GM18858 (cell line): ENCODE data around the gene PAX6.
"Not testable (repeated sequence)": the region's sequence is repeated elsewhere in the genome, so short reads cannot be mapped to it uniquely, and the experiment has no call there.

Experiments used
- ATAC-seq: cut with Tn5 transposase; IDR thresholded peaks from one replicate; pipeline ENCODE4 v1.9.1; 2021; ENCODE audit not compliant: unreplicated experiment

The PAX6 gene

GRCh38 chr11:31770011-31770700 lies 41.0 kb downstream of the PAX6 start:
- ATAC-seq: no peak

DNA sequence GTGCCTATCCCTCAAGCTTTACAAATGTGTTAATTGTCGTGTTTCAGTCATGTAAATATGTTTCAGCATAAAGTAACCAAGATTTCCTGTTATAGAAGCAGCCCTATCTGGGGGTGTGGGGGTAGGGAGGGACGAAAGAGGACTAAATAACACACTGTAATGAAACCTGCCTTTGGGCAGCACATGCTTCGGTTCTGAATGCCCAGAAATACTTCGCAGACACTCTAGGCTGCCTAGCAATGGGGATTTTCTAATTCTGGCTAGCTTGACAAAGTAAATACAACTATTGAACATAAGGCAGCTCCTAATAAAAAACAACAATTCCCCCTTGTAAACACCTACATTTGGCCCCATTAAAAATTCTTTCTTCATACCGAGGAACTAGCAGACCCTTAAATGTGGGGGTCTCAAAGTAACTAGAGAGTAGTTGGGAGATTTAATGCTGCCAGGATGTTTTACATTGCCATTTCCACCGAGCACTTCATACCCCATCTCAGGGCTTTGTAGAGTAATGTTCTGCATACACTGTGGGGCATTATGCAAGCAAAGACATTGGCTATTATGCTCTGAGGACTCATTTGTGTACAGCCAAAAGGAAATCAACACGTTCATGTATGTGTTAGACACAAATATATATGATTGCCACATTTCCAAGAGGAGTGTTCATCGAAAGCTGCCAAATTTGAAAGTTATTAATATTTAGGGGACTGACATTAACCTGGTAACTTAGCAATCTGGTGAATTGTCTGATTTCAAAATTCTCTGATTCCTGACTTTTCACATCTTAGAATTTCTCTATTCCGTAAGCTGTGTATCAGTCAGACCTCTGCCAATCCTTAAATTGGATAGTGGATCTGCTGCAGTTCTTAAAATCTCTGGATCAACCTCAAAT lies 42.1 kb downstream of the PAX6 start:
- no peak for ATAC-seq

GRCh38 chr11:31767685-31768084 lies 43.4 kb downstream of the PAX6 start:
- ATAC-seq: no peak

DNA sequence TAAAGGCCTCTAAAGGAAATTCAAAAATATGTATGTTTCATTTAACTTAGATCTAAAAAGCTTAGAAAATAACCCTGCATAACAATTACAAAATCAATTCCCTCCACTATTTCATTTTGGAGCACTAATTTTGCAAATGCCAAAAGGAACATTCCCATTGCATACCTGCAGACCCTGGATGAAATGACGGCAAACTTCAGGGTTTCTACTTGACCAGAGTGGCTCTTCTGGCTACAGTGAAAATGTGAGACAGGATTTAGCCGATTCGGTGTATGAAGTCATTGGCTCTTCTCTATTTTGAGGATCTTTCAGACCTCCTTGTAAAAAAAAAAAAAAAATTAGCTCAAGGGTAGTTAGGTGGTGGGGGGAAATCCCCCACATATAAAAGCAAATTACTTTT lies 44.1 kb downstream of the PAX6 start:
- ATAC-seq: no peak

GRCh38 chr11:31764766-31765165 lies 46.4 kb downstream of the PAX6 start:
- no peak for ATAC-seq

DNA sequence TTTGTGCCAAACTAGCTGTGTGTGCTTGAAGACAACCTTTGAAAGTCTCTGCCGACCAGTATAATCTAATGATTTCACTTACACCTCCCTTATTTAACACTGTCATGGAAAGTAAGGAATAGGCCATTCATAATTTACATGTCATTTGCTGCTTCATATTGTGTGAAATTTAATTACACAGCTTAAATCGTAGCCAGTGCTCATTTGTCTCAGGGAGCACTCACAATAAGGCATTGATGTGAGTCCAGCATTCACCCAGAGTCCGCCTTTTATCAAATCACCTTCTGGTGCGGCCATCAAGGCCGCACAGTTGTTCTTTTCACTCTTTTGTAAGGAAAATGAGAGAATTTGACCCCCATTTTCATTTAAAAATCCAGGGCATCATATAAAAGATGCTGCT lies 46.9 kb downstream of the PAX6 start:
- ATAC-seq: no peak

DNA sequence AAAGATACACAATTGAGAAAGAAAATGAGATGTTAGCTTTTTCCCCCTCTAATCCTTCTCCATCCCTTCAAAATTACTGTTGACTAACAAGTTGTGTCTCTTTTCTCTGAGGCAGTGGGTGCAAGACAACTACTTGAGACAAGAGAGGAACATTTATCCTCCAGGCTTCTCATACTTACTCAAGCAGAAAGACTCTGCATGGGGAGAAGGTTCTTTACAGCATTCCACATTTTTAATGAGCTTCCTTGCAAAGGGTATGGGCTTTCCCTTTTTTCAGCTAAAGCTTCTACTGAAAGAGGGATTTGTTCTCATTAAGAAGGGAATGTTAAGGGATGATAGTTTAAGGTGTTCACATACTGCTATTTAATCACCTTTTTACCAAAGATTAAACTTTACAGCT lies 47.8 kb downstream of the PAX6 start:
- no peak for ATAC-seq

DNA sequence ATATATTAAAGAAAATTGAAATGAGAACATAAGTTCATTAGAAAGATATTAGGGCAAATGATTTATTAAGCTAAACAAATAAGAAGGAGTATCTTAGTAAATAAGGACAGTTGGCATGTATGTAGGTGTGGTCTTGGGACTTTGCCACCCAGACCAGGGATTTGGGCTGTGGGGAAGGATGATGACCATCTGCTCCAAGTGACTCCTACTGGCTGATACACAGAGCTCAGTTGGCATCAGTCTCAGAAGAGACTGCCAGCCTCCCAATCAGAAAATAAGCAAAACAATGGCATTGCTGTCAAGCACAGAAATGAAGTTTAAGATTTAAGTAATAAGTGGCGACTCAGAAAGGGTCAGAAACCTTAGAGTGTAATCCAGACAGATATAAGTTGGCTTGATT lies 49.5 kb downstream of the PAX6 start:
- no peak for ATAC-seq

- no peak for ATAC-seq
Observed at GRCh38 chr11:31757260-31757835, 53.8 kb downstream of the PAX6 start.

DNA sequence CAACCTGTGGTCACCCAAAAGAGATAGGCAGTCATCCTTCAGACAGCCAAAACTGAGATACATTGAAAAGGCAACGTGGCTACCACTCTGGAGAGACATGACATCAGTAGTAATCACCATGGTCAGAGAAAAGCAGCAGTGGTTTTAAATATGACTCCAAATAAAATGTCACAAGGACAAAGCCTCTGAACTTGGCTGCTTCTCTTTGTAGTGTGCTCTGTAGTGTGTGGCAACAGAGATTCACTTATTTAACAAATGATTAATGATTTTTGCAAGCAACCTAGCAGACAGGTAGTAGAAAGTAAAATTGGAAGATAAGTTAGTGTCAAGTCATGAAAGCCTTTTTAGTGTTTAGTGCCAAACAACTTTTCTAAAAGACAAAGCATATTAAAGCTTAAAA lies 63.5 kb downstream of the PAX6 start:
- no peak for ATAC-seq

GRCh38 chr11:31740731-31741368 lies 70.3 kb downstream of the PAX6 start:
- ATAC-seq: not testable (repeated sequence)

GRCh38 chr11:31740131-31740530 lies 71.0 kb downstream of the PAX6 start:
- no peak for ATAC-seq
